Measurements from ENCODE around the gene ELK3.

DNA sequence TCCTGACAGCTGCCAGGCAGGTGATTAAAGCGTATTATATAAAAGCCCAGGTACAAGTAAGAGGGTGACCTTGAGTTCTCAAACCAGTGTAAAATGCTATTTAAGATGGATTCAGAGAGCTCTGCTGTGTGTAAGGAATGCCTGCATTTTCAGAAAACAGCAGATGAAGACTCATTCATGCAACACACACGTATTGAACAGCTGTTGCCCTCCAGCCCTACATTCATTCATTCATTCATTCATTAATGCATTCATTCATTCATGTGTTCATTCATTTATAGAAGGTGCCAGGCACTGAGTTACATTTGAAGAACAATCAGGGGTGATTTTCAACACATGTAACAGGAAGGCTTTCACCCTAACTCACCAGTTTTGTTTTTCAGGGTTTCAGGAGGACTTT lies 27.4 kb upstream of the ELK3 start:
- TF ChIP-seq, protein P1, sequence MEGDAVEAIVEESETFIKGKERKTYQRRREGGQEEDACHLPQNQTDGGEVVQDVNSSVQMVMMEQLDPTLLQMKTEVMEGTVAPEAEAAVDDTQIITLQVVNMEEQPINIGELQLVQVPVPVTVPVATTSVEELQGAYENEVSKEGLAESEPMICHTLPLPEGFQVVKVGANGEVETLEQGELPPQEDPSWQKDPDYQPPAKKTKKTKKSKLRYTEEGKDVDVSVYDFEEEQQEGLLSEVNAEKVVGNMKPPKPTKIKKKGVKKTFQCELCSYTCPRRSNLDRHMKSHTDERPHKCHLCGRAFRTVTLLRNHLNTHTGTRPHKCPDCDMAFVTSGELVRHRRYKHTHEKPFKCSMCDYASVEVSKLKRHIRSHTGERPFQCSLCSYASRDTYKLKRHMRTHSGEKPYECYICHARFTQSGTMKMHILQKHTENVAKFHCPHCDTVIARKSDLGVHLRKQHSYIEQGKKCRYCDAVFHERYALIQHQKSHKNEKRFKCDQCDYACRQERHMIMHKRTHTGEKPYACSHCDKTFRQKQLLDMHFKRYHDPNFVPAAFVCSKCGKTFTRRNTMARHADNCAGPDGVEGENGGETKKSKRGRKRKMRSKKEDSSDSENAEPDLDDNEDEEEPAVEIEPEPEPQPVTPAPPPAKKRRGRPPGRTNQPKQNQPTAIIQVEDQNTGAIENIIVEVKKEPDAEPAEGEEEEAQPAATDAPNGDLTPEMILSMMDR (conservative IDR thresholded peaks at IDR 0.05) = no peak
- TF ChIP-seq ZFX (IDR thresholded peaks at IDR 0.05) = no peak

All from C4-2B (cell line).